KBM-7 (cell line): Measurements from ENCODE around the gene DDX51.

Source experiments
- DNase-seq: peaks from one replicate; pipeline ENCODE4 v3.0.0-alpha.2; 2015
- in situ Hi-C: fragments of 300-500 bp; cut with MboI; formaldehyde crosslinking; loops from 2 replicates; pipeline ENCODE4 v1.14.3; 2020; ENCODE audit warnings: low sequenced_read_pairs, low pct_unique_long_range_greater_than_20kb, mixed read lengths

Gene DDX51

DNA sequence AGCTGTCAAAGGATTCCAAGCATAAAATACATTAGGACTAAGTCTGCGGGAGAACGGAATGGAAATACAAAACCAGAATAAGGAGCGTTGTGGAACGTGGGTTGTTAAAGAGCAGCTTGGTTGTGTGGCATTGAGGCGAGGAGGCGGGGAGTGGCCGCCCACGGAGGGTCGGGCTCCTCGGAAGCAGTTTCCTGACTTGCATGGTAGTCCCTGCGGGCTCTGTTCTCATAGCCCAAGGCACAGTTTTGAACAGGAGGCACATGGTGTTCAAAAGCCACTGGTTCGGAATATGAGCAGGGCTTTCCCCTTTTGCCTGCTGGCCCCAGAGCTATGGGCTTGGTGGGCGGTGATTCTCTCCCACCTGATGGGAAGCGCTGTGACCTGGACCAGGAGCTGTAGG is 12.2 kb downstream of the DDX51 start:
- no peak for DNase-seq
- in situ Hi-C loops, result no loop called here

DNA sequence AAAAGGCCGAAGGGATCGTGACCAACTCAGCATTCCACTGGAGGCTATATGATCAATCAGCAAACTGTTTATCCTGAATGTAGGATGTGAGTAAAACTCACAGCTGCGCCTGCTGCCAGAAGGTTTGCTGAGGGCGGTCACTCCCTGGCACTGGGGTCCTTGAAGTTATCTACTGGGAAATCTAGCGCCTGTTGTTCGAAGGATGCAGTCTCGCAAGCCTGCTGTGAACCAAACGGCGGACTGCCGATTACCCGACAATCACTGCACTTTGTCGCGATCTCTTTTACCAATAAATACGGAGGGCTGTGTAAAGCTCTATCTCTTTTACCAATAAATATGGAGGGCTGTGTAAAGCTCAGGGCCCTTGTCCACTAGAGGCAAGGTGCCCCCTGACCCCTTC is 12.9 kb downstream of the DDX51 start:
- no peak for DNase-seq
- in situ Hi-C loops, result no loop called here

DNA sequence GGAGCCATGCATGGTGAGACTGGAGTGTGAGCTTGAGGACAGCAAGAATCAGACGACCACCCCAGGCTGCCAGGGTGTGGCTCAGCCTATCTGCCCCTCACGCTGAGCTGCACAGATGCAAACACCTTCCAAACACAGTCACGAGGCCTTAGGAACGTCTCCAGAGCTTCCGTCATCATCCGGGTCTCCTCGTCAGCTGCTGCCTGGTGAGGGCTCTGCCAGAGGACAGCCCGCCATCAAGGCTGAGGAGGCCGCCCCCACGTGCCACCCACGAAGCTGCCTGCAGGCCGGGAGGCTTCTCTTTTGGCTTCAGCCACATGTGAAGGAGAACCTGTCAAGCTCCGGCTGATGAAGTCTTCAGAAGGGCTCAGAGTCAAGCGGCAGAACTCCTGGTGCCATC is 13.4 kb downstream of the DDX51 start:
- in situ Hi-C loops, result no loop called here
- no peak for DNase-seq

DNA sequence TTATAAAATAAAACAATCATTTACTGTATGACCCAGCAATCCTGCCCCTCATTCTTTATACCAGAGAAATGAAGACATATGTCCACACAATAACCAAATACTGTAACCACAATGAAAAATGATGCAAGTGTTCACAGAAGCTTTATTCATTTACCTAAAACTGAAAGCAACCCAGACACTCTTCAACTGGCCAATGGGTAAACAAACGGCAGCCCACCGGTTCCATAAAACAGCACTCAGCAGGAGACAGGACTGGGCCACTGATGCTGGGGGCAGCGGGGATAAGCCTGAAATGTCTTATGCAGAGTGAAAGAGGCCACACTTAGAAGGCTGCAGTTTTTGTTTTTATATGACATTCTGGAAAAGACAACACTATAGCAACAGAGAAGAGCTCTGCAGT is 15.1 kb downstream of the DDX51 start:
- no peak for DNase-seq
- in situ Hi-C loops, result no loop called here

DNA sequence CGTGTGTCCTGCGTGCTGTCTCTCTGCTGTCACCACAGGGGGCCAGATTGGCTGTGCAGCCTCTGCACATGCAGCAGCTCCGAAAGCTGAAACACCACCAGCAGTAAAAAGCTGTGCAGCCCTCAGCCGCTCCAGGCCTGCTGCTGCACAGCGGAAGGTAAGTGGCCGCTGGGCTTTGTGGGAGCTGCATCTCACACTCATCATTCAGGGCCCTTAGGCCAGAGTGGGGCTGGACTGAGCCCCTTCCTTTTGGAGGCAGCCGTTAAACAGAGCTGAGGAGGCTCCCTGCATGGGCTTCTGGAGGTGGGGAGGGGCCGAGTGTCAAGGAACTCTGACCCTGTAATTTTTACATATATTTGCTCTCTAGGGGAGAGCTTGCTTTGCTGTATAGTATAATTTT is 17.1 kb downstream of the DDX51 start:
- no peak for DNase-seq
- in situ Hi-C loops, result no loop called here

DNA sequence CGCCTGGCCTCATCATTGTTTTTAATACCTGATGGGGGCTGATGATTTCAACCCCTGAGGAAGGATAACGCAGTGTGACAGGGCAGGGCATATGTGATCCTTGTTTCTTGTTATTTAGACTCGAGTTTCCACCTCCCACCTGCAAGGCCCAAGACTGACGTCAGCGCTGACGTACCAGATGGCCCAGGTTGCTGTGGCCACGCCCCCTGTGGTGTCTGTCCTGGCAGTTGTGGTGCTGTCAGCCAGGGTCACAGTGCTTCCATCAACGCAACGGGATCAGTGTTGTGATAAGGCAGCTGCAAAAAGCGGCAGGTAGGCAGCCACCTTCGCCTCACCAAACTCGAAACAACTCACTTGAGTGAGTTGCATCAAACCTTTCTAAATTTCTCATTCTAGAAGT is 18.4 kb downstream of the DDX51 start:
- DNase-seq, result no peak
- in situ Hi-C loops, result no loop called here

DNA sequence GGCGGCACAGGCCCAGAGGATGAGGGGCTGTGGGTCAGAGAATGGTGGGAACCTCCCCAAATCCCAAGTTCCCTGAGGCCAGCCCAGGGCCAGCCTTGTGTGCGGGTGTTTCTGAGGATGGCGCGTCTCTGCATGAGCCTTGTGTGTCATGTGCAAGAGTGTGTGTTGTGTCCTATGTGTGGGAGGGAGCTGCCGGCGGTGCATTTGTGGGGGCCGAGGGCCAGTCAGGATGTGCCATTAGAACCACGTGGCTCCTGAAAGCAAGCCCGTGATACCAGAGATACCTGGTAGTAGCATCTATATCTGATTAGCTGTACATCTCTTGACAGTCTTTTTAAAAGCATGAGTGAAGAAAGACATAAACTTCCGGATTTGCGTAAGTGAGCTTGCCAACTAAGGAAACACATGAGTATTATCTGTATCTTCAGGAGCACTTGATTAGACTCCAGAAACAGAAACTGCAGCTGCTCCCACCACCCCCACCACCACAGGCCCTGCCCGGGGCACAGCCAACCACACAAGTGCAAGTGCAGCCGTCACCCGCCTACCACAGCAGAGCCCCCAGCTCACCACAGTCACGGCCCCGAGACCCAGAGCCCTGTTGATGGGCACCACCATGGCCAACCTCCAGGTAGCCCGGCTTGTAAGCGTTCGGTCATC is 19.2 kb downstream of the DDX51 start:
- in situ Hi-C loops, result no loop called here
- DNase-seq, result no peak

DNA sequence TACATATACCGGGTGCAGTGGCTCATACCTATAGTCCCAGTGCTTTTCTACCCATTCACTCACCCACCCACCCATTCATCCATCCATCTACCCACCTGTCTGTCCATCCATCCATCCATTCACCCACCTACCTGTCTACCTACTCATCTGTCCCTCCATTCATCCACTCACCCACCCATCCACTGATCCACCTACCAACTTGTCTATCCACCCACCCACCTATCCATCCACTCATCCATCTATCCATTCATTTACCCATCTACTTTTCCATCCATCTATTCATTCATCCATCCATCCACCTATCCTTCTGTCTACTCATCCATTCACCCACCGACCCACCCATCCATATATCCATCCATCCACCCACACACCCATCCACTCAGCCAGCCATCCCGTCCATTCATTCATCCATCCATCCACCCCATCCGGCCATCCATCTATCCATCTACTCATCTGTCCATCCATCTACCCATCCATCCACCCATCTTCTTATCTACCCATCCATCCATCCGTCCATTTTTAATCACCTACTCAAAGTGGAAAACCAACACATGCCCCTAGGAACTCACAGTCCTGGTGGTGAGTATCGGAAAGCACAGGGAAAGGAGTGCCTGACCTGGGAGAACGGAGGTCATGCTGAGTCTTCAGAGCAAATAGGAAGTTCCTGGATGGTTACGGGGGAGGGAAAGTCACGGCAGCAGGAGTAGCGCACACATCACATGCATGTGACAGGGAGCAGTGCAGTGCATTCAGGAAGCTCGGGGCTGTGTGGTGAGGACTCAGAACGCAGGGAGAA is 20.0 kb downstream of the DDX51 start:
- DNase-seq, result no peak
- in situ Hi-C loops, result no loop called here

DNA sequence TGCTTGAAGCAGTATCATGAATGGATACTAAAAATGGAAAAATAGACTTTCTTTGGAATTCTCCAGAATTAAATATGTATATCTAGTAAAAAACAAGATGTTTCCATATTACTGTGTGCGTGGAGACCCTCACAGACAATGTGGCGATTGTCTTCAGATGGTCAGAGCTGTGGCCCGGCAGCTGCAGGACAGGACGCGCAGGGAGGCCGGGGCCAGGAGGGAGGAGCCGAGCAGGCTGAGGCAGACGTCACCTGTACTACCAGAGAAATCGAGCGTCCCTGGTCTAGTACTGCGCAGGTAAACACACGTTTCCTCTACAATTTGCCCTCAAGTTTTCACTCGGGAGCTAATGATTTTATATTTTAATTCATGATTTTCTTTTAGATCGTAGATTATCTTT is 22.8 kb downstream of the DDX51 start:
- in situ Hi-C loops, result no loop called here
- DNase-seq, result no peak

DNA sequence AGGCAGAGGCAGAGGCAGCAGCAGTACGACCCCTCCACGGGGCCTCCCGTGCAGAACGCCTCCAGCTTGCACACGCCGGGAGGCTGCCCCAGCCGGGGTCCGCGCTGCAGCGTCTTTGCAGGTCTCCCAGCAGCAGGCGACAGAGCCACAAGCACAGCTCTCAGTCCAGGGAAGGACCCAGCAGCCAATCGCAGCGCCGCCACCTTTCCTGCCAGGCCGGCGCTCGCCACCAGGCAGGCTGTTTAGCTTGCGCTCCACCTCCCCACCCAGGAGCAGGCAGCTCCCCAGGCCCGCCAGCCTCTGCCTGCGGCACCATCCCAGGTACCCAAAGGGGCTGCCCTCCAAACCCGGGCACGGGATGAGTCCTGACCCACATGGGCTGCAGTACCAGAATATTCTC is 25.2 kb downstream of the DDX51 start:
- in situ Hi-C loops, result no loop called here
- no peak for DNase-seq

DNA sequence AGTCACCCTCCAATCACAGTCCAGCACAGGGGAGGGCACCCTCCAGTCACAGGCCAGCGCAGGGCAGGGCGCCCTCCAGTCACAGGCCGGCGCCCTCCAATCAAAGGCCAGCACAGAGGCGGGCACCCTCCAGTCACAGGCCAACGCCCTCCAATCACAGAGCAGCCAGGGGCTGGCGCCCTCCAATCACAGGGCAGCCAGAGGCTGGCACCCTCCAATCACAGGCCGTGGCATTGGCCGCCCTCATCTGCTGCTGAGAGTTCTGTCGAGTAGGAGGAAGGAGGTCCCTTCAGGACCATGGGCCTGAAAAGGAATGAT is 26.6 kb downstream of the DDX51 start:
- DNase-seq, result no peak
- in situ Hi-C loops, result no loop called here

DNA sequence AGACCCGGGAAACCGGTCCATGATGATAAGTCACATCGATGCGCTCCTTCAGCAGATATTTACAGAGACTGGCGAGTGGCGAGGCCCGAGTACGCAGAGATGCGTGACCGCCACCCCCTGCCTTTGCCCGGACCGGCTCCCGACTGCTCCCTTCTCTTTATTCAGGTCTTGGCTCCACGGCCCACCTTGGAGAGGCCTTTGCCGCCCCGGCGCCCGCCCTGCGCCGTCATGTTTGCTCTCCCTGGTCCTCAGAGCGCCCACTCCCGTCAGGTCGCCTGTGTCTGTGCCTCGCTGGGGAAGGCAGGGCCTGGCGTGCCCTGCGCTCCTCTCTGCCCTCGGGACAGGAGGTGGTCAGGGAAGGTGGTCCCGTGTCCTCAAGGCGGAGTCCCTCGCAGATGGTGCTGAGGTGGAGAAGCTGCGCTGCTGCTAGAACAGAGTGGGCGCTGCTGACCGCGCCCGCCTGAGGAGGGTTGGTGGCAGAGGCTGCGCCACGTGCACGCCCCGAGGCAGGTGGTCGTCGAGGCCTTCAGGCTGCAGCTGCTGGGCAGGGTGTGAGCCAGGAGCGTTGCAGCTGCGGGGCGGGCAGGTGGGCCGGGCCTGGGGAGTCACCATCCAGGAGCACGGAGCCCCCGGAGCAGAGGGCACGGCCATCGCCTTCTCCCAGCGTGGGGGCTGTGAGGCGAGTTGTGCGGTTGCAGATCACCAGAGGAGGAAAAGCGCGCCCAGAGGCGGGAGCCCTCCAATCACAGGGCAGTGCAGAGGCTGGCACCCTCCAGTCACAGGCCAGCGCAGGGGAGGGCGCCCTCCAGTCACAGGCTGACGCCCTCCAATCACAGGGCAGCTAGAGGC is 27.2 kb downstream of the DDX51 start:
- DNase-seq, result no peak
- in situ Hi-C loops, result no loop called here

DNA sequence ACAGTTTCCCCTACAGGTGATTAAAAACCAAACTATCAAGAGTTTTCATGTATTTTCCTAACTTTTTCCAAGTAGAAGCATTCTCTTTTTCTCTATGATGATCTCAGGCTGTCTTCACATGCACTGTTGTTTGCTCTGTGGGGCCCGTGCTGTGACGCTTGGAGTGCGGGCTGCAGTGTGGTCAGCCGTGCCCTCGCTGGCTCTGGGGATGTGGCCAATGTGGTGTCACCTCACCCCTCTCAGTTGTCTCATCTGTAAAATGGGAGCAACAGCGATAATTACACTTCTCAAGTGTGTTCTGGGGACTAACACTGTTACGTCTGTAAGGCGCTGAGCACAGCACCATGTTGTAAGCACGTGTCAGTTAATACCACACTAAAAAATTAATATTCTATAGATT is 28.6 kb downstream of the DDX51 start:
- DNase-seq, result no peak
- in situ Hi-C loops, result no loop called here

DNA sequence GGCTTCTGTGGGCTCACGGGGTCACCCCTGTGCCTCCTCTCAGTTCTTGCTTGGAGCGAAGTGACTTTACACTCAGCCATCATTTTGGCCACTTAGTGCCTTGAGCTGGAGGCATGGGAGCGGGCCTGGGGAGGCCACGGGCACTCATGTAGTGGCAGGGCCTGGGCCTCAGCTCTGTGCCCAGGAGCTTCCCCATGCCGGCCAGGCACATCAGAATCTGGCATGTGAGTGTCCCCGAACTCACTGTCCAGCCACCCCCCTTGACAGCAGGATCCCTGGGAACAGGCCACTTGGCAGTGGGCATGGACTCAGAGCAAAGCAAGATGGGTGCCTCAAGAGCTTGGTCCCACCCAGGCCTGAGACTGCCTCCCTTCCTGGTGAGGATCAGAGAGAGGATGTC is 29.5 kb downstream of the DDX51 start:
- in situ Hi-C loops, result no loop called here
- no peak for DNase-seq

DNA sequence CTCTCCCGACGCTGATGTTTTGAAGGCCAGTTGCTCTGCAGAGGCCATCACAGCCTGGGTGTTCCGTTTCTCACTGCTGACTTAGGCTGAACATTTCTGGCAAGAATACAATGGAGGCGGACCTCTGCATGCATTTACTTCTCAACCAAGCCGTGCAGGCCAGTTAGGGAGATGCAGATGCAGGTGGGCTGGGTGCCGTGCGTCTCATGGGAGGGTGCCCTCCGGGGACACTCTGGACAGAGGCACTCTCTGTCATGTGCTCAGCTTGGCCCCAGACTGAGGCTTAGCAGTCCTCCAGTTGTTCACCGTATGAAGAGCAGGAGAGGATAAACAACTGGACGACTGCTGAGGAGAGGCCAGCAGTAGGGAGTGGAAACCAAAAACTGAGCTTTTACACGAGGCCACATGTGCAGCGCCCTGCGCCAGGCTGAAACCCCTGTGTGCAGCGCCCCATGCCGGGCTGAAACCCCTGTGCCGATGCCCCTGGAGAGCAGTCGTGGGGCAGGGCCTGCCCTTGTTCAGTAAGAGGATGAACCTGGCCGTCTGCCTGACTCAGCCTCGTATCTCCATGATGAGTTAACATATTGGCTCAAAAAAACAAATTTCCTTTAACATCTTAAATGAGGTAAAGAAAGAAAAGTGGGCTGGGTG is 32.3 kb downstream of the DDX51 start:
- DNase-seq, result no peak
- in situ Hi-C loops, result no loop called here

DNA sequence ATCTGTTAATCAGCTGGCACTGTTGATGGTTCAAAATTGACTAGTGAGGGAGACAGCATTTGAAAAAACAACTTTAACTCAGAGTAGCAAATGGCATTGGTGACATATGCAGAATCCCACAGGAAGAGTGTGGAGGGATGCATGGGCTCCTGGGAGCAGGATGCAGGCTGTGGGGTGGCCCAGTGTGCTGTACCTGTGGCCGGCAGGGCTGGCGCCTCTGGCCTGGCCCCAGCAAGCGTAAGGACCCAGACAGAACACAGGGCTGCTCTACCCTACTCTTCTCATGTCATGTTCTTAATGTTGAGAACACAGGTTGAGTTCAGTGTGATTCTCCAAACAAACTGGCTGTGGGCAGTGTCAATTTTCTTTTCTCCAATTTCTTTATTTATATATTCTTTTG is 33.4 kb downstream of the DDX51 start:
- no peak for DNase-seq
- in situ Hi-C loops, result no loop called here

DNA sequence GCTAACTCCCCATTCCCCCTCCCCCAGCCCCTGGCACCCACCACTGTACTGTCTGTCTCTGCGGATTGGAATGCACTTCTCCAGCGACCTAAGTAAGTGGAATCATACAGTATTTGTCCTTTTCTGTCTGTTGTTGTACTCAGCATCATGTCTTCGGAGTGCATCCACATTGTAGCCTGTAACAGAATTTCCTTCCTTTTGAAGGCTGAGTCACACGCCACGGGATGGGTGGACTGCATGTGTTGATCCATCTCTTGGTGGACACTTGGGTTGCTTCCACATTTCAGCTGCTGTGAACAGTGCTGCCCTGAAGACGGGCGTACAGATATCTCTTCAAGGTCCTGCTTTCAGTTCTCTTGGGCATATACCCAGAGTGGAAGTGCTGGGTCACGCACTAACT is 34.4 kb downstream of the DDX51 start:
- no peak for DNase-seq
- in situ Hi-C loops, result no loop called here

DNA sequence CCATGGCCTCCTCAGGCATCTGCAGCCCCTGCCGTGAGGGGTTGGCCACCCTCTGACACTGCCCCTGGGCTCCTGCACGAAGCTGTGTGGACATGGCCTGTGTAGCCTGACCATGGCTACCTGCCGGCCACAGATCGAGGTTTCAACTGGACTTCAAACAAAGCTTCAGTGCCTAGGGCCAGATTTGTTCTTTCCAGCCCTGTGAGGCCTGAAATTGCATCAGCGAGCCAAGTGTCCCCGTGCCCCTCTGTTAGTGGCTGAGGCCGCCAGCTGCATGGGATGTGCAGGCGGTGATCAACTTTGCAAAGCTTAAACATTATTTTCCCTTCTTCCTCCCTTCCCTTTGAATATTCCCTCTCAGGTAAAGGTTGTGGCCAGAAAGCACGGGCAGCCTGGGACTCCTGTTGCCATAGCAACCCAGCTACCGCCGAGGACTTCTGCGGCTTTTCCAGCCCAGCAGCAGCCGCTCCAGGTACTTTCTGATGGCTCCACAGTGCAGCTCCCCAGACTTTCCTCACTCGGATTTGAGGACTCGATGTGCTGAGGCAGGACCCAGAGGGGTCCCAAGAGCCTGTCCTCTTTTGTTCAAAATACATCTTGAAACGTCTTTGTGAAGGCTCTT is 35.8 kb downstream of the DDX51 start:
- in situ Hi-C loops, result no loop called here
- DNase-seq, result no peak

DNA sequence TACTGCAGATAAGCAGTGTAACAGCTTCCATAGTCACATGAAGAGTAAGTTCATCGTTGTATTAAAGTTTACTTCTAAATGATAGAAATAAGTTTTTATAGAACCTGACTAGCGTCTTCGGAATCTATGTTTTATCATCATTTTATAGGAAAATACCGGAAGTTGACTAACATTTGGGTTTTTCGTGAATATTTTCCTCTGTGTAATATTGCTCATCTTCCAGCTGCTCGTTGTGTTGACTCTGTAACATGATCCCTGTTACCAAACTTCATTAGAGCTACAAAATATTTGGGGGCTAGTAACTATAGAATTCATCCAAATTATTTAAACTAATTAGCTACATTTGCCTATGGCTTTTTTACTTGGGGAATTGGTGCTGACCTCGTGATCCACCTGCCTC is 37.2 kb downstream of the DDX51 start:
- in situ Hi-C loops, result no loop called here
- DNase-seq, result no peak

DNA sequence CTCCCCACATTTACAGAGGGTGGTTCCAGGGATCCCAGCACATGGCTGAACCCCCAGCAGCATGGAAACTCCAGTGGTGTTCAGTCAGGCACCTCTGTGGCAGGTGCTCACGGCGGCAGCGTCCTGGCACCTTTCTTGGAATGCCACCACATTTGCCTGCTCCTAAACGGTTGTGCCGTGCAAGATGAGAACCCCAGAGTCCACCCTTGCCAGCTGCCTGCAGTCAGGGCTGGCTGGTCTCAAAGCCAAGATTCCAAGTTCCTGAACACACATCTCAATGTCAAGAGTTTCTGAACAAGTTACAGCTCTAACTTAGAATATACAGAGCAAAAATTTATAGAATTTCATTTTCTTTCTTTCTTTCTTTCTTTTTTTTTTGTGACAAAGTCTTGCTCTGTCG is 38.7 kb downstream of the DDX51 start:
- DNase-seq, result no peak
- in situ Hi-C loops, result no loop called here
